Measurements from ENCODE around the gene CDK14. TPM values are rescaled to one million over a fixed set of nuclear protein-coding genes. Genes with fewer than 3 reads are reported as not detected.

CDK14 gene
- total and polyA plus RNA-seq, 4 donors: 4.2 to 12.4 (median 7.4) TPM

GRCh38 chr7:90982228-90982627, 386.1 kb downstream of the CDK14 start:
- Histone ChIP-seq H3K27me3 (ENCODE audit: control insufficient read depth in 4 of 4, insufficient read depth in 4 of 4, low read length in 3 of 4) (no peaks in the 10 kb centered on the region), H3K9me3 (ENCODE audit: control insufficient read depth in 4 of 4, low read length in 3 of 4) (peaks cover 0 to 5% (median 3%) of the 10 kb centered on the region in 4 donors), H3K9ac (ENCODE audit: low read depth in 1 of 2, low read length in 2 of 2) (no peak overlapping the region), H3K36me3 (ENCODE audit: control insufficient read depth in 4 of 4, insufficient read depth in 3 of 4, low read depth in 1 of 4, low read length in 3 of 4) (peaks cover 0 to 8% (median 5%) of the 10 kb centered on the region in 4 donors), H3K4me3 (ENCODE audit: low read depth in 1 of 3, low read length in 3 of 3) (no peak overlapping the region), H3K4me1 (ENCODE audit: control insufficient read depth in 4 of 4, insufficient read depth in 4 of 4, low read length in 3 of 4) (no peaks in the 10 kb centered on the region), H3K27ac (ENCODE audit: low read depth in 1 of 2, low read length in 2 of 2) (no peak overlapping the region)
- WGBS: 98% methylated on average over 2 of the region's 2 CpGs
- no peak for DNase-seq (ENCODE audit: low spot score)
- TF ChIP-seq CTCF (IDR thresholded peaks at IDR 0.05; ENCODE audit: low read depth, low read length, missing input control) (no peak), JUND (IDR thresholded peaks at IDR 0.05) (no peak), YY1 (IDR thresholded peaks at IDR 0.05) (no peak), TAF1 (conservative IDR thresholded peaks at IDR 0.05) (no peak), HNF4G (IDR thresholded peaks at IDR 0.05) (no peak), EGR1 (IDR thresholded peaks at IDR 0.05; ENCODE audit: low read depth in 2 of 2) (no peak), NR2F2 (IDR thresholded peaks at IDR 0.05) (no peak), ATF3 (IDR thresholded peaks at IDR 0.05) (no peak), REST (IDR thresholded peaks at IDR 0.05) (no peak), RXRA (IDR thresholded peaks at IDR 0.05) (no peak), HNF4A (conservative IDR thresholded peaks at IDR 0.05) (no peak), FOXA2 (IDR thresholded peaks at IDR 0.05) (no peak)

- 97% methylated on average over 1 of the region's 1 CpG for WGBS
- H3K4me1 ChIP-seq (ENCODE audit: control insufficient read depth in 4 of 4, insufficient read depth in 4 of 4, low read length in 3 of 4): no peaks in the 10 kb centered on the region
- H3K36me3 ChIP-seq (ENCODE audit: control insufficient read depth in 4 of 4, insufficient read depth in 3 of 4, low read depth in 1 of 4, low read length in 3 of 4): peaks cover 0 to 14% (median 5%) of the 10 kb centered on the region in 4 donors
- no peak overlapping the region for H3K9ac ChIP-seq (ENCODE audit: low read depth in 1 of 2, low read length in 2 of 2)
- H3K27ac ChIP-seq (ENCODE audit: low read depth in 1 of 2, low read length in 2 of 2): no peak overlapping the region
- no peak for DNase-seq (ENCODE audit: low spot score)
- TF ChIP-seq NR2F2 (IDR thresholded peaks at IDR 0.05): no peak
- no peak for TF ChIP-seq HNF4A (conservative IDR thresholded peaks at IDR 0.05)
- TF ChIP-seq RXRA (IDR thresholded peaks at IDR 0.05): no peak
- no peak for TF ChIP-seq CTCF (IDR thresholded peaks at IDR 0.05; ENCODE audit: low read depth, low read length, missing input control)
- no peak for TF ChIP-seq JUND (IDR thresholded peaks at IDR 0.05)
- no peak for TF ChIP-seq REST (IDR thresholded peaks at IDR 0.05)
- no peak for TF ChIP-seq ATF3 (IDR thresholded peaks at IDR 0.05)
- no peak for TF ChIP-seq MAX (IDR thresholded peaks at IDR 0.05)
- no peak for TF ChIP-seq FOXA2 (IDR thresholded peaks at IDR 0.05)
- TF ChIP-seq FOXA1 (IDR thresholded peaks at IDR 0.05): no peak
- TF ChIP-seq ZBTB33 (IDR thresholded peaks at IDR 0.05): no peak
- TF ChIP-seq RAD21 (IDR thresholded peaks at IDR 0.05): no peak
- no peak for TF ChIP-seq TAF1 (conservative IDR thresholded peaks at IDR 0.05)
- no peak overlapping the region for H3K4me3 ChIP-seq (ENCODE audit: low read depth in 1 of 3, low read length in 3 of 3)
- H3K27me3 ChIP-seq (ENCODE audit: control insufficient read depth in 4 of 4, insufficient read depth in 4 of 4, low read length in 3 of 4): no peaks in the 10 kb centered on the region
- peaks cover 0 to 5% (median 3%) of the 10 kb centered on the region in 4 donors for H3K9me3 ChIP-seq (ENCODE audit: control insufficient read depth in 4 of 4, low read length in 3 of 4)
Observed at GRCh38 chr7:90984692-90985091, 388.6 kb downstream of the CDK14 start.
